ENCODE data around the gene REXO4. TPM values are rescaled to one million over a fixed set of nuclear protein-coding genes. Genes with fewer than 3 reads are reported as not detected.
A peak's percentile ranks its signal among the peaks of the same experiment; 100 is the strongest.
"Not testable (repeated sequence)": the region's sequence is repeated elsewhere in the genome, so short reads cannot be mapped to it uniquely, and the experiment has no call there.

The REXO4 gene
- polyA plus RNA-seq, 12 donors: 26.6 to 54.5 (median 30.4) TPM; not detected in 1

DNA sequence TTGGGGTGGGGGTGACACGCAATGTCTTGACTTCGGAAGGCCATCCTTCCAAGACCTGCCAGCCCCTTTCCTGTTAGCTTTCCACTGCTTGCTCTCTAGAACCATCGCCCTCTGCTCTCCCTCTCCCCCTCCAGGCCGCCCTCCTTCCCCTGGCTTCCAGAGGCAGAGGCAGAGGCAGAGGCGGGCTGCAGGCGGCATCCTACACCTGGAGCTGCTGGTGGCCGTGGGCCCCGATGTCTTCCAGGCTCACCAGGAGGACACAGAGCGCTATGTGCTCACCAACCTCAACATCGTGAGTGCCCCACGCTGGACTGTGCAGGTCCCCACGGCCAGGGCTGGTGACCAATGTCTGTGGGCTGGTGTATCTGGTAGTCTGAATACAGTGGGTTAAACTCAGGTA, 6.4 kb upstream of the REXO4 start:
- DNase-seq: no peak

DNA sequence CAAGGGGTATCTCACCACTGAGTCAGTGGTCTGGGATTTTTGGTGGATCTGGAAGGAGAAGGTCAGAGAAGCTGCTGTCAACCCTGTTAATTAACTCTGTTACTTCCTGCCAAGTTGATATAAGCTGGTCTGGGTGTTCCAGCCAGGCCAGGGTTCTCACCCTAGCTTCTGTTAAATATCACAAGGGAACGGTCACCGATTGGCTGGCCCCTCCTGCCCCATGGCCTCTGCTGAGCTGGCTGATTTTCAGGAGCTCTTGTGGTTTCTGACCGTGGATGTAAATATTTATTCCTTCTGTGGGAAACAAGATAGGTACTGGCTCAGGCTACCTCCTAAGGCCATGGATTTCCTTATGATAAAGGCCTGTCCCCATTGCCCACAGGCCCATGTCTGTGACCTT, 5.4 kb upstream of the REXO4 start:
- no peak for DNase-seq

DNA sequence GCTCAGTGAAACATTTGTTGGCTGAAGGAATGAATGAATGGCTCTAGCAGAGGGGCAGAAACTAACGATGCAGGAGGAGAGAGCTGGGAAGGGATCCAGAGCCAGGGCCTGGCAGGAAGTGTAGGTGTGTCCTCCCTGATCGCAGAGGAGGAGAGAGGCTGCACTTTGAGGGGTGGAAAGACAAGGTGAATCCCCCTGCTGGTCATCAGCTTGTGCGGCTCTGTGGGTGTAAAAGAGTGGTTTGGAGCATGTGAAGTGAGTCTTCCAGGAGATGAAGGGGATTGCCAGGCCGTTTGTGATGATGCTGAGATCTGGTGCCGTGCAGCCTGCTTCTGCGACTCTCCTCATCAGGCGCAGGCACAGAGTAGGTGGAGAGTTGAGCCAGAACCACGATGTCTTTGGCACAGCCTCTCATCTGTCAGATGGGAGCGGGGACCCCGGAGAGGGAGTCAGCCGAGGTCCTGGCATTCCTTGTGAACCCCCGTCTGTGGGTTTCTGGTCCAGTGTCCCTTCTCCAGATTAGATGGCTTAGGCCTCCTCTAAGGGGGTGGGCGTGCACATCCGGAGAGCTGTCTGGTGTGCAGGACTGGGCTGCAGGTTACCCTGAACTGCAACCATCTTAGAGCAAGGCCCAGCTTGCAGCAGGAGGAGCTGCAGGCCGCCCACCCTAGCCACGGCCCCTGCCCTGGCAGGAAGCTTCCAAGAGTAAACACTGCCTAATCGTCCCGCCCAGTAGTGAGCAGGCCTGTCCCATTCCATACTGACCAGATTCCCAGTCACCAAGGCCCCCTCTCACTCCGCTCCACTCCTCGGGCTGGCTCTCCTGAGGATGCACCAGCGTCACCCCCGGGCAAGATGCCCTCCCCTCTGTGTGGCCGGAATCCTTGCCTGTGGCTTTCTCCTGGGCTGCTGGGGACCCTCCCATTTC, 4.1 kb upstream of the REXO4 start, which contains the start of gene ADAMTS13:
TSS of gene ADAMTS13 (plus strand) at position 753 of the 928 bp plus-strand sequence. CDS start at position 830, 77 bp downstream.
- DNase-seq: no peak

DNA sequence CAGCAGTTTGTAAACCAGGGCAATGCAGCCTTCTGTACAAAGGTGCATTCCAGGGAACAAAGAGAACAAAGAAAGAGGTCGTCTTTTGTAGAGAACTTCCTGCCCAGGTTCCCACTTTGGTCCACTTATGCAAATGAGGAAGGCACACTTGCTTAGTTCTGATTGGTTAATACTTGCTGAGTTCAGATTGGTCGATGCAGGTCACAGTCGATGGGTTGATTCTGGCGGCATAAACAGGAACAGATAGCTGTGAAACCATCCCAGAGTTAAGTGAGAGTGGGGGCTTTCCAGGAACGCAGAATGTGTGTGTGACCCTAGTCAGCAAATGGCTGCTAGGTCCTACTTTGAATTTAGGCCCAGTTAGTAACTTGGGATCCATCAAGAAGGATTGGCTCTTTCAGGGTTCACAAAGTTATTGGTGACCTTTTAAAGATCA, 2.6 kb upstream of the REXO4 start:
- DNase-seq: no peak

DNA sequence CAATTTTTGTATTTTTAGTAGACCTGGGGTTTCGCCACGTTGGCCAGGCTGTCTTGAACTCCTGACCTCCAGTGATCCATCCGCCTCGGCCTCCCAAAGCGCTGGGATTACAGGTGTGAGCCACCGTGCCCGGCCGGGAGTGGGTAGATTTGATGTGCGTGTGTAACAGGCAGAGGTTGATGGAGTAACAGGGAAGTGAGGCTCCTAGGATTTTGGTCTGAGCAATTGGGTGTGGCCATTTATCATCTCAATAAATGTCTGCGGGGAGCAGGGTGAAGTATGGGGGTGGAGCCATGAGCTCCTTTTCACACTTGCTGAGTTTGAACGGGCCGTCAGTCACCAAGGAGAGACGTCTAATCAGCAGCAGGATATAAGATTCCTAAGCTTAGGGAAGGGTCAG, 1.2 kb upstream of the REXO4 start:
- no peak for DNase-seq

DNA sequence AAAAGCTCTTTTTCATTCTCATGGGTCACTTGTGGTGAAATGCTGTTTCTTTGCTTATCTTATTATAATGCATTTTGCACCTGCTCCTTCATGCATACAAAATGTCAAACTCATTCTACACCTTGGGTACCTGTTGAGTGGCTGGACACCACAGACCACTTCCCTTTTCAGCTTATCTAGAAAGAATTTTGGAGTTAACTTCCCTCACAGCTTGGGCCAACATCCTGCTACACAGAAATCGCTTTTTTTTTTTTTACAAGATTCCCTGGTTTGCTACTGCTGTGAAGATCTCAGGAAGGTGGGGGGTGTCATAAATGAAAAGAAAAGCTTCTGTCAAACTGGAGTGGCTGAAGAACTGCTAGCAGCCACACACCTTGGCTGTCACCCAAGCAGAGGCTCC, 2.6 kb downstream of the REXO4 start:
- no peak for DNase-seq

DNA sequence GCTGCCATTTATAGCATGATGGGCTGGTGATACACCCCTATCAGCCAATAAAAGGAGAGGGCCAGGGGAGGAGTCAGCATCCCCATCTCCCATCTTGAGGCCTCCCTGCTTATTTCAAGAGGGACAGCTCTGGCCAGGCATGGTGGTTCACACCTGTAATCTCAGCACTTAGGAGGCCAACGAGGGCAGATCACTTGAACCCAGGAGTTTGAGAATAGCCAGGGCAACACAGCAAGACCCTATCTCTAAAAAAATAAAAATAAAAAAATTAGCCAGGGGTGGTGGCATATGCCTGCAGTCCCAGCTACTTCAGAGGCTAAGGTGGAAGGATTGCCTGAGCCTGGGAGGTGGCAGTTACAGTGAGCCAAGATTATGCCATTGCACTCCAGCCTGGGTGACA, 9.8 kb downstream of the REXO4 start:
- no peak for DNase-seq

DNA sequence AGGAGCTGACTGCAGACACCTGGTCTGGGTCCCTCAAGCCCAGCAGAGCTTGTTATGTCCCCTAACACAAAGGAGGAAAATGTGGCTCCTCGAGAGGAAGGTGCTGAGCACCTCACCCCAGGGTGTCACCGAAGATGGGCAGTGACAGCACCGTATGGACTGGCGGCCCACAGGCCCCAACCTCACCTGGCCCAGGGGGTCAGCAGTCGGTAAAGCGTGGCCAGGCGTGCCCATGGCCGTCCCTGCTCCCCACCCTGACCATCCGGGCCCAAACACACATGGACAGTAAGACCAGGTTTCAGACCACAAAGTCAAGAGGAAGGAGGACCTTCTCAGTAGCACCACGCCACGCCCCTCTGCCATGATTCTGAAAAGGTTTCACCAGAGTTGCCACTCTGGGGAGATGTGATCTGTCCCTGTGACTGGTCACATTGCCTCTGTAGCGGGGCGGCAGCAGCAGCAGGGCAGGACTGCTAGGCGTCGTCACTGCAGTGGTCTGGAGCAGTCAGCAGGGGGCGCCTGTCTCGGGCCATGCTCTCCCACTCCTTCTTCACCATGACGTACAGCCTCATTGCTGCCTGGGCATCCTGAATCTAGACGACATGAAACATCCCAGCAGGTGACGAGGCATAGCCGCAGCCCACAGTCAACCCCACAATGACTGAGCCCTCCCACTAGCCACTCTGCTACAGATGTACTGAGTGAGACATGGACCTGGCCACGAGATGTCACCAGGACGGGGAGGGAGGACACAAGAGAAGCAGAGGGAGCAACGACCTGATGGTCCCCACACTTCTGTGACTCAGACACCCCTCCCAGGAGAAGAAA, 11.1 kb downstream of the REXO4 start:
- peak; percentile 58 for DNase-seq

DNA sequence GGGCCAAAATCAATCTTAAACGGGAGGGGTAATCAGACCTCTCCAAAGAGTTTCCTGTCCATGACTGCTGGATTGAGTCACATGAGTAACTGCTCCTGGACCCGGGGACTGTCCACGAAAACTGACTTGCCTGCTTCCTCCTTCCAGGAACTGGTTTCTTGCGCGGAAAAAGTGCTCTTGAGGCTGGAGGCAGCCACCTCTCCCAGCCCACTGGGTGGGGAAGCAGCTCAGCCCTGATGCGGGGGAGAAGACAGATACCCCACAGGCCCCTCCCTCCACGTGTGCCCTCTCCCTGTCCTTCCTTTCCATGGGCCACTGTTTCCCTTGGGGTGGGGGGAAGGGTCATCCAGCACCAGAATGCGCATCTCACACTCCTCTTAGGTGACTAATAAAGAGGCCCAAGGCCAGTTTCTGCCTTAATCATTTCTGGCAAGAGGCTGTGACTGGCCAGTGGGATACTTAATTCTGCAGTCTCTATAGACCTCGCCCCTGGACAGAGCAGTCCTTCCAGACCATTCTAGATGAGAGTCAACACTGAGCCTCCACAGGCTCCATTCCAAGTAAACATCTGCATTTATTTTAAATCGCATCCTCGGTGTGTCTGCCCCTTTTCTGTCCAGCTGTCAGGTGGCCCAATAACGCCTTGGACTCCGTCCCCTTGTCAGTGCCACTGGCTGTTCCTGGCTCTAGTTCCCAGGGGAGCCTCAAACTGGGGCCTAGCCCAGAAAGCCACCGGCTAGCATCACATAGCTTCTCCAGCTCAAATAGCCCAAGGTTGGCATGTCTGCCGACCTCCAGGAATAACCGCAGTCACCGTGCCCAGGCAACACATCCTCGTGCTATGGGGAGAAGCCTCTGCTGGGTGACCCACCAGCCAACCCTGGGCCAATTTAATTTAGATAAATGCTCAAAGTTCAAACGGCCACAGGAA, 12.0 kb downstream of the REXO4 start:
- DNase-seq: peak; percentile 56

DNA sequence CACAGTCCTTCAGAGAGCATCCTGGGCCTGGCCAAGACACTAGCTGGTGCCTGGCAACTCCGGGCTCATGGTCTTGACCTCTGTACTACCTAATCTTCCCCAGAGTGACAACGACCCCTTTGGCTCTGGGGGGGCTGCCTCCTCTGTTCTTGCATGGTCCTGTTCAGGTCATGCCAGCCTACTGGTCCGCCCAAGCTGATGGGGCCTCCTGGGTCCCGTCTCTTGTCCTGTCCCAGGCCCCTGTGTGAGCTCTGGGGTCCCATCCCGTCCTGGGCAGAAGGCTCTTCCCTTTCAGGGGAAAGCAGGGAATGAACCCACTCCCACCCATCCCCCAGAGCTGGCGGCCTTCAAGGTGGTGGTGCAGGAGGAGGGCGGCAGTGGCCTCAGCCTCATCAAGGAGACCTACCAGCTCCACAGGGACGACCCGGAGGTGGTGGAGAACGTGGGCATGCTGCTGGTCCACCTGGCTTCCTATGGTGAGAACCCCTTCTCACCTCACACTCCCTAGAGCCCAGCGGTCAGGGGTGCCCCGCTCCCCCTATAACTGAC, 13.3 kb downstream of the REXO4 start:
- DNase-seq: no peak

DNA sequence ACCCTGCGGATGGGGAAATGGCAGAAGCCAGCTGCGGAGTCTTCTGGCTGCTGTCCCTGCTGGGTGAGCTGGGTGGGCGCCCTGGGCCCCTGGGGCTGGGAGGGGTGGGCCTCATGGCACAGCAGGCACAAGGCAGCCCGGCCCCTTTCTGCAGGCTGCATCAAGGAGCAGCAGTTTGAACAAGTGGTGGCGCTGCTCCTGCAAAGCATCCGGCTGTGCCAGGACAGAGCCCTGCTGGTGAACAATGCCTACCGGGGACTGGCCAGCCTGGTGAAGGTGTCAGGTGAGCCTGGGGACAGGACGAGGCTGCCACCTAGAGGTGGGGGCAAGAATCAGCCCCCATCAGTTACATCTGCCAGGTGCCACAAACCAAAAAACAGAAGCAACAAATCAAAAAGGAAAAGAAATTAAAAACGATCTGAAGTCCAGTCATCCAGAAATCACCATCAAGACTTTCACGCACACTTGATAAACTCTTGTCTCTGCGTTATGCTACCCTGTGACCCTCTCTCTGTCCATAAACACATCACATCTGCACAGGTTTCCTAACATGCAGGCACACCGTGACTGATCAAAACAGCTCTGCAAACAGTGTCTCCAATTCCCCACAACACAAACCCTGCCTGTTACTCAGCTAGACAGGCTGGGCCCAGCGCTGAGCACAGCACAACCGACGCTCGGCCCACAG, 13.9 kb downstream of the REXO4 start:
- no peak for DNase-seq

DNA sequence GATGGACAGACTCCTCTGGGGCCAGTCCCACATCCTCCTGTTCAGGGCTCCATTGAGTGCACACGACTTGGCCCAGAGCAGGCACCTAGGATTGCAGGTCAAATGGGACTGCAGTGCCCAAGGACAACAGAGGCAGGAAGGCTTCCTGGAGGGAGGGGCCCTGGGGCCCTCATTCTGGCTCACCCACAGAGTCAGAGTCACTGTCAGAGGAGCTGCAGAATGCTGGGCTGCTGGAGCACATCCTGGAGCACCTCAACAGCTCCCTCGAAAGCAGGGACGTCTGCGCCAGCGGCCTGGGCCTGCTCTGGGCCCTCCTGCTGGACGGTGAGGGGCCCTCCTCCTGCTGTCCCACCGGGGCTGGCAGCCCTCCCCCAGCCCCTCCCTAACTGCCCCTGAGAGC, 15.1 kb downstream of the REXO4 start:
- no peak for DNase-seq

DNA sequence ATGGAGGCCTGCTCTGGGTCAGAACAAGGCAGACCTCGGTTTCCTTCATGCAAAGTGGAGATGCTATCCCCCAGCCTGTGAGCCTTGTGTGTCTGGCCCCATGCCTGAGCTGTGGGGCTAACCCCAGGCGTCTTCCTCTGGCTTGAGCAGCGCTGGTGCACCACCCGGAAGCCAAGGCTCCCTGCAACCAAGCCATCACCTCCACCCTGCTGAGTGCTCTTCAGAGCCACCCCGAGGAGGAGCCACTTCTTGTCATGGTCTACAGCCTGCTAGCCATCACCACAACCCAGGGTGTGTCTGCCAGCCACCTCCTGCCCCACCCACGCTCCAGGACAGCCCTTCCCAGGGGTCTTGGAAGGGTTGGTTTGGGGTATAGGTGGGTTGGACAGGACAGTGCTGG, 16.2 kb downstream of the REXO4 start:
- no peak for DNase-seq

DNA sequence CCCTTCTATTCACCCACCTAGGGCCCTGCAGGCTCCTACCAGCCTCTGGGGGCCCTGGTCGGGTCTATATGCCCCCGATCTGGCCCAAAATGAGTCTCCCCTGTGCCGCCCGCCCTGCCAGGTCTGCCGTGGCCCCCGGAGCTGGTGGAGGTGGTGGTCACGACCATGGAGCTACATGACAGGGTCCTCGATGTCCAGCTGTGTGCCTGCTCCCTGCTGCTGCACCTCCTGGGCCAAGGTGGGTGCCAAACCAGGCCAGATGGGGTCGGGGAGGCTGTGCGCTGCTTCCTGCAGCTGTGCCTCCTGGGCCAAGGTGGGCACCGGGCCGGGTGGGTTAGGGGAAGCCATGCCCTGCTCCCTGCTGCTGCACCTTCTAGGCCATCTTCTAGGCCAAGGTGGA, 17.5 kb downstream of the REXO4 start:
- no peak for DNase-seq

DNA sequence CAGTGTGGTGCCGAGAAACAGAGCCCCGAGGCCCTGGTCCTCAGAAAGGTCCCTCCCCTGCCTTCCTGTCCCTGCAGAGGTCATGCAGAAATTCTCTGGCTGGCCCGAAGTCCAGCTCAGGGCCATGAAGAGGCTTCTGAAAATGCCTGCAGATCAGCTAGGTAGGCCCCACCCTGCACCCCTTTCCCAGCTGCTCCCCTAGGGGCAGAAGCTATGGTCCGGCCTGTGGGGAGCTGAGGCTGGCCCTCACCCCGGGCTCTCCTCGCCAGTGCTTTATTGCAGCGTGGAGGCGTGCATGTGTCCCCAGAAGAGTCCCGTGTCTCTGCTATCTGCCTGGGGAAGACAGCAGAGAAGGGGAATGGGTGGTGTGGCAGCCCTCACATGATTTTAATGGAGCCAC, 19.9 kb downstream of the REXO4 start:
- DNase-seq: no peak

DNA sequence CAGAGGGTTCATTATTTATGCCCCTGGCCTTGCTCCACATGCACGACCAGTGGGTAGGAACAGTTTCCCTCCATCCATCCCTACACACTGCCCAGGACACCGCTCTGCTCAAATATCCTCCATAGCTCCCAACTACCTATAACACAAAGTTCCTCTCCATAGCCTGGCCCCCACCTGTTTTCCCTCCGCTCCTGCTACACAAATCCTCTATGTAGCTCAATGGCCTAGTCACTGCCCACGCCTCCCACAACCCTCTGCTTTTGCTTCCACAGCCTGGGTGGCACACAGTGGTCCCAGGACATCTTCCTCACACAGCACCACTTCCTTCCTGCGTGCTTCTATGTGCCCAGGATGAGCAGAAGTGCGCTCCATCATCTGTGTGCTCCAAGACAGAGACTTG, 20.4 kb downstream of the REXO4 start:
- no peak for DNase-seq

DNA sequence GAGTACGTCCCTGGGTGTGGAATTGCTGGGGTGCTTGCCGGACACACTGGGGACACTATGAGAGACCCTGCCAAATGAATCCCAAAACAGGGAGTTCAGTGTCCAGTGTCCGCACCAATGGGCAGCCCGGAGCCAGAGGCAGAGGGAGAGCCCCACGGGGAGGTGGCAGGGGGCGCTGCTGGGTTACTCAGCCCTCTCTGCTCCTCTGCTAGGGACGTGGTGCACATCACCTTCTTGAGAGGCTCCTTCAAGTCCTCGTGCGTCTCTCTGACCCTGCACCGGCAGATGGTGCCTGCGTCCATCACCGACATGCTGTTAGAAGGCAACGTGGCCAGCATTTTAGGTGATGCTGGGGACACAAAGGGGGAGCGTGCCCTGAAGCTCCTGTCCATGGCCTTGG, 20.9 kb downstream of the REXO4 start:
- DNase-seq: no peak

DNA sequence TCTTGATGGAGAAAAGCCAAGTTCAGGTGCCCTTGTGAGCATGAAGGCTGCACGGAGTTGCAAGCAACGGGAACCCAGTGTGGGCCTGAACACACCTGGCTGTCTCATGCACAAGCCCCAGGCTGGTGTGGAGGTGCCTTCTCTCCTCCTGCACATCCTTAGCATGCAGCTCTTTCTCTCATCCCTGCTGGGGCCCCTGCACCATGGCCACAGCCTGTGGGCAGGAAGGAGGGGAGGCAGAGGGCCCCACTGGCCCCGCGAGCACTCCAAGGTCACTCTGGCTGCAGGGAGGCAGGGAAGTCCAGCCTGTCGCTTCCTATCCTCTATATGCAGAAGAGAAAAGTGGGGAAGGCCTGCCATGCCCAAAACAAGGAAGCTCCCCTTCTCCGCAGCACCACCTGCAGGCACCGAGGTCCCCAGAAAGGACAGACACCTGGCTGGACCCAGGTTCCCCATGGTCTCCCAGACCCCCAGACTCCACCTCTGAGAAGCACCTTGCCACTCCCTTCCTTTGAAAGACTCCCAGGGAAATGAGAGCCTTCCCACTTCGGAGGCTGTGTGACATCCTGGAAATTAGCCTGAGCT, 23.0 kb downstream of the REXO4 start:
- DNase-seq: no peak

DNA sequence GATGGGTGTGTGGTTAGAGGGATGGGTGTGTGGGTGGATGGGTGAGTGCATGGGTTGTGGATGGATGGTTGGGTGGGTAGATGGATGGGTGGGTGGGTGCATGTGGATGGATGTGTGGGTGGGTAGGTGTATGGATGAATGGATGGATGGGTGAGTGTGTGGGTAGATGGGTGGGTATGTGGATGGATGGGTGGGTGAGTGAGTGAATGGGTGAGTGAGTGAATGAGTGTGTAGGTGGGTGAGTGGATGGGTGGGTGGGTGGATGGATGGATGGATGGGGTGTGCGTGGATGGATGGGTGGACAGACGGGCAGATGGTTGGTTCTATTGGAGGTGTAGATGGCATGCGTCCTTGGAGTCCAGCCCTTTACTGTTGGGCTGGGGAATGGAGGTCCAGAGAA, 24.4 kb downstream of the REXO4 start:
- DNase-seq: no peak

DNA sequence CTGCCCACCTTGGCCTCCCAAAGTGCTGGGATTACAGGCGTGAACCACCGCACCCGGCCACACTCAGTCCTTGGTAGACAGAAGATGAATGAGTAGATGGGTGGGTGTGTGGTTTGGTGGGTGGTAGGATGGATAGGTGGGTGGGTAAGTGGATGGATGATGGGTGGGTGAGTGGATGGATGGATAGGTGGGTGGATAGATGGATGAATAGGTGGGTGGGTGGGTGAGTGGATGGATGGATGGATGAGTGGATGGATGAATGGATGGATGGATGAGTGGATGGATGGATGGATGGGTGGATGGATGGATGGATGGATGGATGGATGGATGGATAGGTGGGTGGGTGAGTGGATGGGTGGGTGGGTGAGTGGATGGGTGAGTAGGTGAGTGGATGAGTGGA, 25.5 kb downstream of the REXO4 start:
- DNase-seq: not testable (repeated sequence)

Measured in muscle of arm (tissue), 12 donors.